HepG2 (cell line): ENCODE data around the gene FEV. TPM values are rescaled to one million over a fixed set of nuclear protein-coding genes. Genes with fewer than 3 reads are reported as not detected.

Experiments
- ATAC-seq: fragments of 200-7000 bp; cut with Tn5 transposase; 3 replicates; pipeline ENCODE4 v1.9.1; 2020; ENCODE audit warnings: mild to moderate bottlenecking, moderate library complexity
- BruUV-seq: library from RNA; stranded (reverse); fragments of 400-500 nt; replicated peaks from 2 replicates; lab custom pipeline; 2021; lab: Mats Ljungman, UMichigan
- CTCF ChIA-PET: fragments of 300-600 bp; formaldehyde crosslinking; extraction: SDS; loops from one replicate; lab custom pipeline; 2021; ENCODE audit warnings: low total read pairs, inconsistent platforms, low intra/inter-chr PET ratio; lab: Yijun Ruan, JAX
- POLR2A ChIA-PET: fragments of 350-600 bp; sonication (Branson Sonifier 250); formaldehyde crosslinking; loops from one replicate; lab custom pipeline; 2020; ENCODE audit warnings: antibody characterized with exemption, inconsistent platforms; lab: Yijun Ruan, JAX
- DNase-seq: peaks from one replicate; pipeline ENCODE4 v3.0.0-alpha.2; 2015; ENCODE audit warnings: low spot score
- FAIRE-seq: peaks from 3 replicates; lab custom pipeline; 2011; peaks lifted over from hg19 to GRCh38; lab: Jason Lieb, UNC
- H2AFZ ChIP-seq: one replicate; pipeline ENCODE4 v1.6.1; 2011; ENCODE audit warnings: low read length, inconsistent platforms
- H3K27ac ChIP-seq: fragments of 300-600 bp; 3 replicates; pipeline ENCODE4 v1.8.0; 2011; ENCODE audit warnings: mixed run types, mild to moderate bottlenecking, mixed read lengths, low read length, inconsistent platforms; ENCODE audit not compliant: insufficient read depth; ENCODE audit errors: extremely low read length
- H3K27me3 ChIP-seq, 2 experiments: fragments of 200-600 bp in 1 of 2; 2 replicates in 1 of 2; 3 replicates in 1 of 2; pipeline versions ENCODE4 v1.6.0 to v1.8.0; 2011; ENCODE audit warnings: low read length in 2 of 2, mild to moderate bottlenecking in 2 of 2, moderate library complexity in 2 of 2, inconsistent platforms in 1 of 2; ENCODE audit not compliant: insufficient read depth in 2 of 2, control insufficient read depth in 1 of 2
- H3K36me3 ChIP-seq, 2 experiments: fragments of 200-600 bp in 1 of 2; replicated peaks in 1 of 2; 2 replicates in 1 of 2; 3 replicates in 1 of 2; pipeline versions ENCODE4 v1.5.1 to v1.8.0; 2011; ENCODE audit warnings: low read length in 2 of 2, inconsistent platforms in 1 of 2; ENCODE audit not compliant: insufficient read depth in 2 of 2, control insufficient read depth in 1 of 2
- H3K4me1 ChIP-seq: 2 replicates; pipeline ENCODE4 v1.5.1; 2012; ENCODE audit warnings: low read length, inconsistent platforms; ENCODE audit not compliant: insufficient read depth
- H3K4me2 ChIP-seq: 2 replicates; pipeline ENCODE4 v1.6.0; 2011; ENCODE audit warnings: low read depth, low read length, inconsistent platforms
- H3K4me3 ChIP-seq, 3 experiments: fragments of 200-600 bp in 1 of 3; sonication (generic), shearing (Covaris generic) in 1 of 3; replicated peaks in 1 of 3; 2 replicates each; pipeline ENCODE4 v1.5.1; 2011 to 2016; ENCODE audit warnings: low read length in 3 of 3, inconsistent platforms in 2 of 3, low read depth in 2 of 3, mild to moderate bottlenecking in 2 of 3, control low read depth in 1 of 3, mixed read lengths in 1 of 3; ENCODE audit not compliant: insufficient read depth in 1 of 3
- H3K79me2 ChIP-seq: one replicate; pipeline ENCODE4 v1.6.1; 2011; ENCODE audit warnings: low read length, inconsistent platforms; ENCODE audit not compliant: insufficient read depth
- H3K9ac ChIP-seq: 2 replicates; pipeline ENCODE4 v1.6.0; 2011; ENCODE audit warnings: mild to moderate bottlenecking, low read depth, low read length, inconsistent platforms; ENCODE audit not compliant: insufficient read depth
- H3K9me3 ChIP-seq: 2 replicates; pipeline ENCODE4 v1.5.1; 2012; ENCODE audit warnings: mild to moderate bottlenecking, low read length
- H4K20me1 ChIP-seq: 2 replicates; pipeline ENCODE4 v1.6.0; 2011; ENCODE audit warnings: inconsistent platforms, mild to moderate bottlenecking, low read length, moderate library complexity; ENCODE audit not compliant: insufficient read depth
- BHLHE40 ChIP-seq: IDR thresholded peaks from 2 replicates; pipeline ENCODE4 v1.6.1; 2011; ENCODE audit warnings: low read length, improper control_type of control experiment
- CAMTA2 ChIP-seq: sonication (generic); formaldehyde crosslinking; IDR thresholded peaks from 2 replicates; pipeline ENCODE4 v1.4.0; 2020; ENCODE audit warnings: mild to moderate bottlenecking, missing genetic modification reagents, borderline replicate concordance
- FOXK2 ChIP-seq: fragments of 450-650 bp; IDR thresholded peaks from 2 replicates; pipeline ENCODE4 v1.6.1; 2016
- HNRNPK ChIP-seq: fragments of 200-400 bp; formaldehyde crosslinking; IDR thresholded peaks from 2 replicates; pipeline ENCODE4 v1.6.1; 2018; ENCODE audit warnings: low read length, low read depth, moderate library complexity, mild to moderate bottlenecking; ENCODE audit not compliant: poor library complexity, severe bottlenecking
- MAFG ChIP-seq: sonication (generic); formaldehyde crosslinking; IDR thresholded peaks from 2 replicates; pipeline ENCODE4 v1.5.1; 2020; ENCODE audit warnings: mild to moderate bottlenecking, missing genetic modification reagents
- MAFK ChIP-seq, 2 experiments: IDR thresholded peaks in 1 of 2; conservative IDR thresholded peaks in 1 of 2; 2 replicates each; pipeline ENCODE4 v1.6.1; 2011; ENCODE audit warnings: improper control_type of control experiment in 2 of 2, low read length in 2 of 2
- NR3C1 ChIP-seq: sonication (generic); formaldehyde crosslinking; IDR thresholded peaks from 2 replicates; pipeline ENCODE4 v1.4.0; 2020; ENCODE audit warnings: missing genetic modification reagents
- PPARG ChIP-seq: conservative IDR thresholded peaks from 2 replicates; pipeline ENCODE4 v1.6.1; 2016; ENCODE audit warnings: missing biosample characterization, missing genetic modification reagents
- ZNF136 ChIP-seq: sonication (generic); formaldehyde crosslinking; IDR thresholded peaks from 2 replicates; pipeline ENCODE4 v1.8.1; 2022; ENCODE audit warnings: low read depth, mild to moderate bottlenecking, moderate library complexity, missing genetic modification reagents
- ZNF160 ChIP-seq: sonication (generic); formaldehyde crosslinking; IDR thresholded peaks from 2 replicates; pipeline ENCODE4 v1.8.0; 2022; ENCODE audit warnings: mild to moderate bottlenecking, inconsistent platforms, missing genetic modification reagents
- ZNF251 ChIP-seq: sonication (generic); formaldehyde crosslinking; IDR thresholded peaks from 2 replicates; pipeline ENCODE4 v1.9.0; 2021; ENCODE audit warnings: mild to moderate bottlenecking, missing genetic modification reagents
- ZNF335 ChIP-seq: sonication (generic); formaldehyde crosslinking; IDR thresholded peaks from 2 replicates; pipeline ENCODE4 v1.4.0; 2020; ENCODE audit warnings: missing genetic modification reagents
- ZNF563 ChIP-seq: sonication (generic); formaldehyde crosslinking; IDR thresholded peaks from 2 replicates; pipeline ENCODE4 v1.8.0; 2022; ENCODE audit warnings: mild to moderate bottlenecking, moderate library complexity, missing genetic modification reagents
- ZNF644 ChIP-seq: IDR thresholded peaks from 2 replicates; pipeline ENCODE4 v1.6.1; 2016; ENCODE audit warnings: low read depth
- ZNF788 ChIP-seq: sonication (generic); formaldehyde crosslinking; IDR thresholded peaks from 2 replicates; pipeline ENCODE4 v1.5.0; 2020; ENCODE audit warnings: mild to moderate bottlenecking, missing genetic modification reagents, borderline replicate concordance
- ZNF850 ChIP-seq: sonication (generic); formaldehyde crosslinking; conservative IDR thresholded peaks from 2 replicates; pipeline ENCODE4 v1.9.0; 2021; ENCODE audit warnings: mild to moderate bottlenecking, missing genetic modification reagents
- ZSCAN12 ChIP-seq: sonication (generic); formaldehyde crosslinking; IDR thresholded peaks from 2 replicates; pipeline ENCODE4 v1.9.0; 2021; ENCODE audit warnings: mild to moderate bottlenecking, missing genetic modification reagents
- ZSCAN9 ChIP-seq: IDR thresholded peaks from 2 replicates; pipeline ENCODE4 v1.6.1; 2016; ENCODE audit warnings: borderline replicate concordance
- WGBS: methylation state at CpG from one replicate; pipeline ENCODE4 v1.1.6; 2017; ENCODE audit warnings: low lambda C conversion rate; 5-methylcytosine and 5-hydroxymethylcytosine counted together
- in situ Hi-C: cut with HindIII; loops from 2 replicates; pipeline ENCODE4 v1.10.0; 2017; ENCODE audit warnings: low pct_unique_long_range_greater_than_20kb; ENCODE audit not compliant: extremely low pct_ligation_motif_present
- intact Hi-C: fragments of 100-400 bp; cut with micrococcal nuclease; formaldehyde crosslinking; loops from one replicate; pipeline ENCODE4 v1.10.0; 2022; ENCODE audit not compliant: unreplicated experiment
- polyA plus RNA-seq, 8 experiments: library from polyadenylated mRNA; depleted of rRNA in 3 of 8; stranded (reverse) in 7 of 8; unstranded in 1 of 8; fragments of >200 nt; fragmentation: Illumina TruSeq in 4 of 8; extraction: Trizol in 4 of 8; gene quantifications; 2 replicates each; pipeline versions ENCODE4 v1.2.1 to v1.2.3, GENCODE V29; 2011 to 2016; ENCODE audit warnings: low read depth in 4 of 8, missing spikeins in 1 of 8, mixed read lengths in 1 of 8; ENCODE audit not compliant: insufficient read depth in 1 of 8
- total RNA-seq, 5 experiments: library from RNA; depleted of rRNA; stranded (reverse); fragments of >200 nt; fragmentation: Illumina TruSeq; extraction: Trizol; gene quantifications; 2 replicates each; pipeline ENCODE4 v1.2.3, GENCODE V29; 2016; ENCODE audit warnings: low read depth in 1 of 5
- TF ChIP-seq, protein P1 (sequence below): sonication (generic); formaldehyde crosslinking; IDR thresholded peaks from 2 replicates; pipeline ENCODE4 v1.8.0; 2022; ENCODE audit warnings: mild to moderate bottlenecking, missing genetic modification reagents
- TF ChIP-seq, protein P2 (sequence below): sonication (generic); formaldehyde crosslinking; IDR thresholded peaks from 2 replicates; pipeline ENCODE4 v1.5.0; 2020; ENCODE audit warnings: missing genetic modification reagents
- TF ChIP-seq, protein P3 (sequence below): sonication (generic); formaldehyde crosslinking; IDR thresholded peaks from 2 replicates; pipeline ENCODE4 v1.5.0; 2020; ENCODE audit warnings: missing genetic modification reagents

Gene FEV
- total and polyA plus RNA-seq, 2 of the 13 experiments (the other 11 are each of a cell fraction or from before 2014, with no cell fraction given): not detected

DNA sequence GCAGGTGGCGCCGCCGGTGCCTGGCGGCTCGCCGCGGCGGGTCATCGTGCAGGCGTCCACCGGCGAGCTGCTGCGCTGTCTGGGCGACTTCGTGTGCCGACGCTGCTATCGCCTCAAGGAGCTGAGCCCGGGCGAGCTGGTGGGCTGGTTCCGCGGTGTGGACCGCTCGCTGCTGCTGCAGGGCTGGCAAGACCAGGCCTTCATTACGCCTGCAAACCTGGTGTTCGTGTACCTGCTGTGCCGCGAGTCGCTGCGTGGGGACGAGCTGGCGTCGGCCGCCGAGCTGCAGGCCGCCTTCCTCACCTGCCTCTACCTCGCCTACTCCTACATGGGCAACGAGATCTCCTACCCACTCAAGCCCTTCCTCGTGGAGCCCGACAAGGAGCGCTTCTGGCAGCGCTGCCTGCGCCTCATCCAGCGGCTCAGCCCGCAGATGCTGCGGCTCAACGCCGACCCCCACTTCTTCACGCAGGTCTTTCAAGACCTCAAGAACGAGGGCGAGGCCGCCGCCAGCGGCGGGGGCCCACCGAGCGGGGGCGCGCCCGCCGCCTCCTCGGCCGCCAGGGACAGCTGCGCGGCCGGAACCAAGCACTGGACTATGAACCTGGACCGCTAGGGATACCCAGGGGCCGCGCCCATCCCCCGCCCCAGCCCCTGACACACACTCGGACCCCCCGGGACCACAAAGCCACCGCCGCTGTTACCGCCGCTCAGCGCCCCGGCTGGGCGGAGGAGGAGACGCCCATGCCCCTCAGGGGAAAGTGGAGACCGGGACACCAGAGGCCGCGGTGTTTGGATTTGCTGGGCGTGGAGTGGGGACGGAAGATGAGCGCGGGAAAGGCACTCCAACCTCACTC is 24.4 kb downstream of the FEV start:
- in situ Hi-C loops: no loop called here
- ChIA-PET POLR2A (no interaction called here), CTCF (no interaction called here)
- no peaks in the 10 kb centered on the region for H3K36me3 ChIP-seq
- no peaks in the 10 kb centered on the region for H3K79me2 ChIP-seq
- H3K4me2 ChIP-seq: peak overlapping the region; percentile 79
- no TSS peak for BruUV-seq
- H3K27me3 ChIP-seq: peaks cover 11 to 73% of the 10 kb centered on the region in 2 experiments
- DNase-seq: no peak
- intact Hi-C loops: no loop called here
- no peak for ATAC-seq
- H3K4me3 ChIP-seq: peak overlapping the region in 2 of 3 experiments; percentile 17 to 67; a peak in 2 of 6 replicates
- FAIRE-seq: no peak
- no peak overlapping the region for H2AFZ ChIP-seq
- whole genome bisulfite sequencing: 23% methylated on average over 48 of the region's 87 CpGs
- peaks cover 17% of the 10 kb centered on the region; the same call in 1 of the 2 replicates for H4K20me1 ChIP-seq
- peaks cover 33% of the 10 kb centered on the region for H3K4me1 ChIP-seq
- H3K9me3 ChIP-seq: no peaks in the 10 kb centered on the region
- H3K9ac ChIP-seq: no peak overlapping the region
- no peak overlapping the region for H3K27ac ChIP-seq
- TF ChIP-seq BHLHE40: no peak
- TF ChIP-seq ZNF563 (CRISPR knock-in tag): no peak
- TF ChIP-seq, protein P1, sequence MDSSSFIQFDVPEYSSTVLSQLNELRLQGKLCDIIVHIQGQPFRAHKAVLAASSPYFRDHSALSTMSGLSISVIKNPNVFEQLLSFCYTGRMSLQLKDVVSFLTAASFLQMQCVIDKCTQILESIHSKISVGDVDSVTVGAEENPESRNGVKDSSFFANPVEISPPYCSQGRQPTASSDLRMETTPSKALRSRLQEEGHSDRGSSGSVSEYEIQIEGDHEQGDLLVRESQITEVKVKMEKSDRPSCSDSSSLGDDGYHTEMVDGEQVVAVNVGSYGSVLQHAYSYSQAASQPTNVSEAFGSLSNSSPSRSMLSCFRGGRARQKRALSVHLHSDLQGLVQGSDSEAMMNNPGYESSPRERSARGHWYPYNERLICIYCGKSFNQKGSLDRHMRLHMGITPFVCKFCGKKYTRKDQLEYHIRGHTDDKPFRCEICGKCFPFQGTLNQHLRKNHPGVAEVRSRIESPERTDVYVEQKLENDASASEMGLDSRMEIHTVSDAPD (CRISPR knock-in tag): no peak
- TF ChIP-seq HNRNPK: no peak
- no peak for TF ChIP-seq MAFG
- TF ChIP-seq, protein P2, sequence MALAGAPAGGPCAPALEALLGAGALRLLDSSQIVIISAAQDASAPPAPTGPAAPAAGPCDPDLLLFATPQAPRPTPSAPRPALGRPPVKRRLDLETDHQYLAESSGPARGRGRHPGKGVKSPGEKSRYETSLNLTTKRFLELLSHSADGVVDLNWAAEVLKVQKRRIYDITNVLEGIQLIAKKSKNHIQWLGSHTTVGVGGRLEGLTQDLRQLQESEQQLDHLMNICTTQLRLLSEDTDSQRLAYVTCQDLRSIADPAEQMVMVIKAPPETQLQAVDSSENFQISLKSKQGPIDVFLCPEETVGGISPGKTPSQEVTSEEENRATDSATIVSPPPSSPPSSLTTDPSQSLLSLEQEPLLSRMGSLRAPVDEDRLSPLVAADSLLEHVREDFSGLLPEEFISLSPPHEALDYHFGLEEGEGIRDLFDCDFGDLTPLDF (CRISPR knock-in tag): no peak
- TF ChIP-seq NR3C1 (CRISPR knock-in tag): no peak
- no peak for TF ChIP-seq ZNF644 (CRISPR knock-in tag)
- TF ChIP-seq CAMTA2 (CRISPR knock-in tag): 0 out of 2 replicates have a peak, but pooled peaks have one; percentile 24
- no peak for TF ChIP-seq ZNF788 (CRISPR knock-in tag)
- no peak for TF ChIP-seq FOXK2
- TF ChIP-seq ZNF136: no peak
- no peak for TF ChIP-seq ZNF251 (CRISPR knock-in tag)
- TF ChIP-seq ZNF335 (CRISPR knock-in tag): no peak
- TF ChIP-seq ZSCAN12 (CRISPR knock-in tag): no peak
- TF ChIP-seq ZSCAN9 (CRISPR knock-in tag): no peak
- TF ChIP-seq MAFK (conservative IDR thresholded peaks at IDR 0.05 in 1 of 2, IDR thresholded peaks at IDR 0.05 in 1 of 2; ENCODE audit: low read length in 2 of 2): no peak
- TF ChIP-seq ZNF160 (CRISPR knock-in tag): no peak
- TF ChIP-seq PPARG (CRISPR knock-in tag): no peak
- TF ChIP-seq, protein P3, sequence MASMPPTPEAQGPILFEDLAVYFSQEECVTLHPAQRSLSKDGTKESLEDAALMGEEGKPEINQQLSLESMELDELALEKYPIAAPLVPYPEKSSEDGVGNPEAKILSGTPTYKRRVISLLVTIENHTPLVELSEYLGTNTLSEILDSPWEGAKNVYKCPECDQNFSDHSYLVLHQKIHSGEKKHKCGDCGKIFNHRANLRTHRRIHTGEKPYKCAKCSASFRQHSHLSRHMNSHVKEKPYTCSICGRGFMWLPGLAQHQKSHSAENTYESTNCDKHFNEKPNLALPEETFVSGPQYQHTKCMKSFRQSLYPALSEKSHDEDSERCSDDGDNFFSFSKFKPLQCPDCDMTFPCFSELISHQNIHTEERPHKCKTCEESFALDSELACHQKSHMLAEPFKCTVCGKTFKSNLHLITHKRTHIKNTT (CRISPR knock-in tag): no peak
- TF ChIP-seq ZNF850 (CRISPR knock-in tag): no peak
